GM23248 (cell line): ENCODE results near the gene CCDC32.

Experiments used
- EZH2 ChIP-seq: fragments of 200-600 bp; sonication (generic); IDR thresholded peaks from 2 replicates; pipeline ENCODE4 v1.6.1; 2018; ENCODE audit warnings: antibody characterized with exemption, mild to moderate bottlenecking; ENCODE audit not compliant: insufficient read depth, poor library complexity, severe bottlenecking
- EZH2phosphoT487 ChIP-seq: fragments of 200-600 bp; sonication (generic); IDR thresholded peaks from 2 replicates; pipeline ENCODE4 v1.6.1; 2018; ENCODE audit warnings: antibody characterized with exemption, moderate library complexity, mild to moderate bottlenecking, low read depth; ENCODE audit not compliant: insufficient read depth

- no peak for TF ChIP-seq EZH2
- TF ChIP-seq EZH2phosphoT487: no peak
Measured at GRCh38 chr15:40525855-40526254, 39.0 kb downstream of the CCDC32 start.
